Hippocampal formation (tissue), 2 donors: Measurements from ENCODE around the gene METTL14.

Experiments used
- DNase-seq, 2 donors: peaks; one replicate each; lab custom pipeline; 2025; lab: John Stamatoyannopoulos, UW

METTL14 gene

DNA sequence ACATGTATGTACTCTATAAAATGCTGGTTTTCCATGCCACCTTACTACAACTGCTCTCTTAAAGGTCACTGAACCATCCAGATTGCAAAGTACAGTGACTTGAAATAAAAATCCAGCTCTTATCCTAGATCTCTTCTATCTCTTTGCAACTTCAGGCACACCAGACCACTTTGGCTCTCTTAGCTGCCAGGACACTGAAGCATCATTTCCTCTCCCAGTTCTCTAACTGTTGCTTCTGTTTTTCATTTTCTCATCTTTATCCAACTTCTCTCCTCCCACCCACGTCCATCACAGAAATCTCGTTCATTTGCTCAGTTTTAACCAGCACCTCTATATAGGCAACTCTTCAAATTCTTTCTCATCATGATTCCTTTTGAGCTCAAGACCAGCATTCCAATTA, 74.3 kb downstream of the METTL14 start:
- no peak for DNase-seq

DNA sequence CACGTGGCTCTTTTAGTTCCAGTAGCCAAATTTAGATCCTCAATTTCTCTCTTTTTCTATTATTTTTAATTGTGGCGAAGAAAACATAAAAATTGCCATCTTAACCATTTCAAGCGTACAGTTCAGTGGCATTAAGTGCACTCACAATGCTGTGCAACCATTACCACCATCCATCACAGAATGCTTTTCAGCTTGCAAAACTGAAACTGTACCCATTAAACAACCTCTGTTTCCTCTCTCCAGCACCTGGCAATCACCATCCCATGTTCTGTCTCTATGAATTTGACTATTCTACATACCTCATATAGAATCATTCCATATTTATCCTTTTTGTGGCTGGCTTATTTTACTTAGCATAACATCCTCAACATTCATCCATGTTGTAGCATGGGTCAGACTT, 74.9 kb downstream of the METTL14 start:
- DNase-seq: no peak

DNA sequence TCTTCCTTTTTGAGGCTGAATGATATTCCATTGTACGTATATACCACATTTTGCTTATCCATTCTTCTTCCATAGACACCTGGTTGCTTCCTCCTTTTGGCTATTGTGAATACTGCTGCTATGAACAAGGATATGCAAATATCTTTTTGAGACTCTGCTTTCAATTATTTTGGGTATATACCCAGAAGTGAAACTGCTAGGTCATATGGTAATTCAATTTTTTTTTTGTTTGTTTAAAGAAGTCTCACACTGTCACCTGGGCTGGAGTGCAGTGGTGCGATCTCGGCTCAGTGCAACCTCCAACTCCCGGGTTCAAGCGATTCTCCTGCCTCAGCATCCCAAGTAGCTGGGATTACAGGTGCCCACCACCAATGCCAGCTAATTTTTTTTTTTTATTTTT, 75.3 kb downstream of the METTL14 start:
- DNase-seq: no peak

DNA sequence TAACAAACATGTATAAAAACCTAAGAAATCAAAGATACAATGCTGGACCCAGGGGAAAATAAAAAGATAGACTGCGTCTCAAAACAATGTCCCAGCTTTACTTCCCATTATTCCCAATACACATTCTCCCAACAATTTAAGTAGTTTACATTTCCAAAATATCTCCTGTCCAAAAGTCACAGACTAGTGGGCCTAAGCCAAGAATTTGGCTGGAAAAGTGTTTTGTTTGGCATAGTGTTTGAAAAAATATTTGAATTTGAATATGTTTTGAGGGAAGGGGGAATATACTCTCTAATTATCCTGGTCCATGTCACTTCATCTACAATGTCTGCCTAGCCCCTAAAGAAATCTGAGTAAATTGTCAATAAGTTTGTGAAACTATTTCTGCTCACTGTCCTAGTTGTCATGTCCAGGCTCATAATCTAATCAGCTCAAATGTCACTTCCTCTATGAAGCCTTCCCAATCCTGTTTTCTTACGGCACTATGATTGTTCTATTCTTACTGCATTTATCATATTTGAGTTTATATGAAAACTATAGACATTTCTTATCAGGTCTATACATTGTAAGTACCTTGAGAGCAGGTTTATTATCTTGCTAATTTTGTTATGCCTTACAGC, 76.3 kb downstream of the METTL14 start:
- DNase-seq: no peak

DNA sequence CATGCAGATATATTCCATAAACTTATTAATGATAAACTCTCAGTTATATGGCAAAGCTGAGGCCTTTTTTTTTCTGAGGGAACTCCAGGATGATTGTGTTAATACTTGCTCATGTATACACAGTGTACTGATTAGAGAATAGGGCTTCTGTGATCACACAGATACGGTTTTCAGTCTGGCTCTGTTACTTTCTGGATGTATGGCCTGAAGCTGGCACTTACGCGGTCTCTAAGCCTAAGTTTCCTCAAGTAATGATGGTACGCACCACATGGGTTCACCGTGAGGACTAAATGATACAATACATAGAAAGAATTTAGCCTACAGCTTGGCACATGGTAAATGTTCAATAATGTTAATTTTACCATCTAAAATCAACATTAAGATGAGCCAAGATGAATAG, 77.0 kb downstream of the METTL14 start:
- DNase-seq: no peak

DNA sequence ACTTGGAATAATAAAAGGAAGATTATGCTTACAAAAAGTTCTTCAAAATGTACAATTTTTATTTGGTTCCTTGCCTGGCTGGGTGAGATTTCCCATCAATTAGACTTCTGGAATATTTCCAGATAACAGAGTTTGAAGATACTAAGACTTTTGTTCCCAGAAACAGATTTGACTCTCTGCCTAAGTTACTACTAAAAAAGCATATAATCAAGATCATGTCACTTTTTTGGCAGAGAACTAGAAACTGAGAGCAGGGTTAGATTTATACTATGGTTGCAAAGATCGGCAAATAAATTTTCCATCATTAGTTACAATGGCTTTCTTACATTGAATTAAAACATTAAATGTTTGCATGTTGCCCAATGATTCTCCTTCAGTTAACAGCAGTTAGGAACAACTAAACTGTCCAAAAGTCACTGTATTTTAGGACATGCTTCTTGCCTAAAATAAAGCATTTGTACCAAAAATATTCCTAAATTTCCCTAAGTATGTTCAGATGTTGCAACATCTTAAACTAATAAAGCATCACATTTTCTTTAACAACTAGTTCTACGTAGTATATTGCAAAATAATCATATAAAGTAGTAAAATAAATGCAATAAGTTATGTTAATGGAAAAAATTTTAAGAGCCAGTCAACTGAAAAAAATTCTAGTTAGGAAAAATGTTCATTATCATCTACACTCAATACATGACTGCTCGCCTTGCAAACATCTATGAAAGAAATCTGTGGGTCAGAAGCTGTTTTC, 77.7 kb downstream of the METTL14 start:
- no peak for DNase-seq
